ENCODE results near the gene CFDP1.

DNA sequence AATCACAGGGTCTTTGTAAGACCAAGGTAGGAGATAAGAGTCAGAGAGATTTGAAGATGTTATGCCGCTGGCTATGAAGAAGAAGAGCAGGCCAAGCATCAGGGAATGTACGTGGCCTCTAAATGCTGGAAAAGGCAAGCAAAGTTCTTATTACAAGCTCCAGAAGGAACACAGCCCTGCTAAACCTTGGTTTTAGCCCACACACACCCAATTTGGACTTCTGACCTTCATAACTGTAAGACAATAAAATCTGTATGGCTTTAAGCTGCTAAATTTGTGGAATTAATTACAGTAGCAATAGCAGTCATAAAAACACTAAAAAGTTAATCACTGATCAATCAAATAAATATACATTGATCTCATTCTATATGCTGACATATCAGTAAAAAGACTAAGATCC, 25.1 kb upstream of the CFDP1 start:
- TF ChIP-seq, protein P1, sequence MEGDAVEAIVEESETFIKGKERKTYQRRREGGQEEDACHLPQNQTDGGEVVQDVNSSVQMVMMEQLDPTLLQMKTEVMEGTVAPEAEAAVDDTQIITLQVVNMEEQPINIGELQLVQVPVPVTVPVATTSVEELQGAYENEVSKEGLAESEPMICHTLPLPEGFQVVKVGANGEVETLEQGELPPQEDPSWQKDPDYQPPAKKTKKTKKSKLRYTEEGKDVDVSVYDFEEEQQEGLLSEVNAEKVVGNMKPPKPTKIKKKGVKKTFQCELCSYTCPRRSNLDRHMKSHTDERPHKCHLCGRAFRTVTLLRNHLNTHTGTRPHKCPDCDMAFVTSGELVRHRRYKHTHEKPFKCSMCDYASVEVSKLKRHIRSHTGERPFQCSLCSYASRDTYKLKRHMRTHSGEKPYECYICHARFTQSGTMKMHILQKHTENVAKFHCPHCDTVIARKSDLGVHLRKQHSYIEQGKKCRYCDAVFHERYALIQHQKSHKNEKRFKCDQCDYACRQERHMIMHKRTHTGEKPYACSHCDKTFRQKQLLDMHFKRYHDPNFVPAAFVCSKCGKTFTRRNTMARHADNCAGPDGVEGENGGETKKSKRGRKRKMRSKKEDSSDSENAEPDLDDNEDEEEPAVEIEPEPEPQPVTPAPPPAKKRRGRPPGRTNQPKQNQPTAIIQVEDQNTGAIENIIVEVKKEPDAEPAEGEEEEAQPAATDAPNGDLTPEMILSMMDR (IDR thresholded peaks at IDR 0.05; ENCODE audit: insufficient read depth, low read length), result no peak
- no peak for TF ChIP-seq POLR2AphosphoS5 (IDR thresholded peaks at IDR 0.05; ENCODE audit: low read depth)
- TF ChIP-seq, protein P2, sequence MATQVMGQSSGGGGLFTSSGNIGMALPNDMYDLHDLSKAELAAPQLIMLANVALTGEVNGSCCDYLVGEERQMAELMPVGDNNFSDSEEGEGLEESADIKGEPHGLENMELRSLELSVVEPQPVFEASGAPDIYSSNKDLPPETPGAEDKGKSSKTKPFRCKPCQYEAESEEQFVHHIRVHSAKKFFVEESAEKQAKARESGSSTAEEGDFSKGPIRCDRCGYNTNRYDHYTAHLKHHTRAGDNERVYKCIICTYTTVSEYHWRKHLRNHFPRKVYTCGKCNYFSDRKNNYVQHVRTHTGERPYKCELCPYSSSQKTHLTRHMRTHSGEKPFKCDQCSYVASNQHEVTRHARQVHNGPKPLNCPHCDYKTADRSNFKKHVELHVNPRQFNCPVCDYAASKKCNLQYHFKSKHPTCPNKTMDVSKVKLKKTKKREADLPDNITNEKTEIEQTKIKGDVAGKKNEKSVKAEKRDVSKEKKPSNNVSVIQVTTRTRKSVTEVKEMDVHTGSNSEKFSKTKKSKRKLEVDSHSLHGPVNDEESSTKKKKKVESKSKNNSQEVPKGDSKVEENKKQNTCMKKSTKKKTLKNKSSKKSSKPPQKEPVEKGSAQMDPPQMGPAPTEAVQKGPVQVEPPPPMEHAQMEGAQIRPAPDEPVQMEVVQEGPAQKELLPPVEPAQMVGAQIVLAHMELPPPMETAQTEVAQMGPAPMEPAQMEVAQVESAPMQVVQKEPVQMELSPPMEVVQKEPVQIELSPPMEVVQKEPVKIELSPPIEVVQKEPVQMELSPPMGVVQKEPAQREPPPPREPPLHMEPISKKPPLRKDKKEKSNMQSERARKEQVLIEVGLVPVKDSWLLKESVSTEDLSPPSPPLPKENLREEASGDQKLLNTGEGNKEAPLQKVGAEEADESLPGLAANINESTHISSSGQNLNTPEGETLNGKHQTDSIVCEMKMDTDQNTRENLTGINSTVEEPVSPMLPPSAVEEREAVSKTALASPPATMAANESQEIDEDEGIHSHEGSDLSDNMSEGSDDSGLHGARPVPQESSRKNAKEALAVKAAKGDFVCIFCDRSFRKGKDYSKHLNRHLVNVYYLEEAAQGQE (IDR thresholded peaks at IDR 0.05; ENCODE audit: insufficient replicate concordance, low read depth), result no peak
